Skin of body (tissue), 2 donors: ENCODE results near the gene SSC5D. TPM values are rescaled to one million over a fixed set of nuclear protein-coding genes. Genes with fewer than 3 reads are reported as not detected.
"Not testable (repeated sequence)": the region's sequence is repeated elsewhere in the genome, so short reads cannot be mapped to it uniquely, and the experiment has no call there.

ENCODE experiments used
- DNase-seq: peaks from one replicate; lab custom pipeline; 2025; lab: John Stamatoyannopoulos, UW
- total RNA-seq: library from RNA; depleted of rRNA; stranded (reverse); fragments of >200 nt; gene quantifications from one replicate; pipeline ENCODE4 v1.2.3, GENCODE V29; 2014

SSC5D gene
- total RNA-seq, 1 donor from 2014 or later: 16.5 TPM

- DNase-seq: no peak
Measured at GRCh38 chr19:55486043-55486970, 1.9 kb upstream of the SSC5D start.

- peak; percentile 82 for DNase-seq
Measured at GRCh38 chr19:55486971-55487923, 989 bp upstream of the SSC5D start.

- no peak for DNase-seq
Measured at GRCh38 chr19:55488986-55489710, 912 bp downstream of the SSC5D start.

GRCh38 chr19:55489711-55490477 is 1.7 kb downstream of the SSC5D start:
- no peak for DNase-seq

- DNase-seq: no peak
Measured at GRCh38 chr19:55490478-55491432, 2.5 kb downstream of the SSC5D start.

GRCh38 chr19:55491546-55492360 is 3.5 kb downstream of the SSC5D start:
- no peak for DNase-seq

GRCh38 chr19:55492362-55492944 is 4.2 kb downstream of the SSC5D start:
- DNase-seq: peak; percentile 11

- peak; percentile 22 for DNase-seq
Measured at GRCh38 chr19:55493052-55493644, 4.9 kb downstream of the SSC5D start.

GRCh38 chr19:55493645-55494171 is 5.5 kb downstream of the SSC5D start:
- no peak for DNase-seq

- DNase-seq: no peak
Measured at GRCh38 chr19:55494172-55494761, 6.0 kb downstream of the SSC5D start.

- DNase-seq: no peak
Measured at GRCh38 chr19:55495646-55496349, 7.6 kb downstream of the SSC5D start.

- DNase-seq: not testable (repeated sequence)
Measured at GRCh38 chr19:55496820-55497219, 8.6 kb downstream of the SSC5D start.

- DNase-seq: no peak
Measured at GRCh38 chr19:55497763-55498162, 9.5 kb downstream of the SSC5D start.

- no peak for DNase-seq
Measured at GRCh38 chr19:55498246-55498840, 10.1 kb downstream of the SSC5D start.

- DNase-seq: no peak
Measured at GRCh38 chr19:55500368-55500952, 12.2 kb downstream of the SSC5D start.
